HG02840 (cell line): ENCODE results near the gene ATF5.

Experiments used
- ATAC-seq: cut with Tn5 transposase; IDR thresholded peaks from one replicate; pipeline ENCODE4 v1.9.1; 2021; ENCODE audit warnings: mild to moderate bottlenecking, moderate library complexity, moderate number of reproducible peaks; ENCODE audit not compliant: unreplicated experiment, low FRiP score

The ATF5 gene, protein sequence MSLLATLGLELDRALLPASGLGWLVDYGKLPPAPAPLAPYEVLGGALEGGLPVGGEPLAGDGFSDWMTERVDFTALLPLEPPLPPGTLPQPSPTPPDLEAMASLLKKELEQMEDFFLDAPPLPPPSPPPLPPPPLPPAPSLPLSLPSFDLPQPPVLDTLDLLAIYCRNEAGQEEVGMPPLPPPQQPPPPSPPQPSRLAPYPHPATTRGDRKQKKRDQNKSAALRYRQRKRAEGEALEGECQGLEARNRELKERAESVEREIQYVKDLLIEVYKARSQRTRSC

DNA sequence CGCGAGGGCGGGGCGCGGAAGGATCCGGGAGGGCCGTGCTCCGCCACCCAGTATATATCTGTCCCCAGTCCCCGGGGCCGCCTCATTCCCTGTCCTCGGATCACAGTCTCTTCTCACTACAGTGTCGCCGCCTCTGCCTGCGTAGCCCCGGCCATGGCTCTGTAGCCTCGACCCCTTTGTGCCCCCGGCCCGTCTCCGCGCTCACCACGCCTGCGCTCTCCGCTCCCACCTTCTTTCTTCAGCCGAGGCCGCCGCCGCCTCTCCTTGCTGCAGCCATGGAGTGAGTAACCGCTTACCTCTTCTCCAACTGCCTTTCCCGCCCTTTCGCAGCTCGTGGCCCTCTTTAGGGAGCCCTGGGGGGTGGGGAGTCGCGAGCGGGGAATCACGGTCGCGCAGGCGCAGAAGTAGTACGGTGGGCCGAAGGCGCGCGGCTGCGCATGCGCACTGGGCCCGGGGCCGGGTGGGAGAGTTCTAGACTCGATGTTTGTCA, at the start of gene ATF5, which contains the start of gene NUP62:
Gene ATF5, plus strand, starts transcription at position 85 of the 490 bp plus-strand sequence. CDS start 1,646 bp downstream, outside the sequence.
Gene NUP62, minus strand, starts transcription at position 384 of the 490 bp plus-strand sequence. CDS start 19,697 bp downstream, outside the sequence.
- ATAC-seq = peak; percentile 53

DNA sequence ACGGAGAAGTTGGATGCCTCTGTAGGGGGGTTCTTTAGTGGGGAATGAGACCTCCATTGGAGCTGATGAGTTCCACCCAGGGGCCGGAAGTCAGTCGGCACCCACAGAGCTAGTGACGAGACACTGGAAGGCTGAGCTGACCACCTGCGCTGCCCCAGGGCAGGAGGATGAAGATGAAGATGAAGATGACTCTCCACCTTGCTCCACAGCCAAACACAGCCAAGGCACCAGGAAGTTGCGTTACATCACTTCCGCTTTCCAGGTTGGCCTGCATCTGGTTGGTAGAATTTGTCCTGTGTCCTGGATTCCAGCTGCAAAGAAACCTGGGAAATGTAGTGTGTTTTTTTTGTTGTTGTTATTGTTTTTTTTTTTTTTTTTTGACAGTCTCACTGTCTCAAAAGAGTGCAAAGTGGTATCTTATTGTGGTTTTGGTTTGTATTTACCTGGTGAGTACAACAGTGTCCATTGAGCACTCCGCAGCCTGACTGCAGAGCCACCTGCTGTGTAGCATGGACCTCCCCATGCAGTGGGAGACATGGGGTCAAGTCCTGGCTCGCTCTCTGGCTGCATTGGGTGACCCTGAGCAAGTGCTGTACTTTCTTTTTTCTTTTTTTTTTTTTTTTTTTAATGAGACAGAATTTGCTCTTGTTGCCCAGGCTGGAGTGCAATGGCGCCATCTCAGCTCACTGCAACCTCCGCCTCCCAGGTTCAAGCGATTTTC, 49.6 kb upstream of the ATF5 start:
- no peak for ATAC-seq

DNA sequence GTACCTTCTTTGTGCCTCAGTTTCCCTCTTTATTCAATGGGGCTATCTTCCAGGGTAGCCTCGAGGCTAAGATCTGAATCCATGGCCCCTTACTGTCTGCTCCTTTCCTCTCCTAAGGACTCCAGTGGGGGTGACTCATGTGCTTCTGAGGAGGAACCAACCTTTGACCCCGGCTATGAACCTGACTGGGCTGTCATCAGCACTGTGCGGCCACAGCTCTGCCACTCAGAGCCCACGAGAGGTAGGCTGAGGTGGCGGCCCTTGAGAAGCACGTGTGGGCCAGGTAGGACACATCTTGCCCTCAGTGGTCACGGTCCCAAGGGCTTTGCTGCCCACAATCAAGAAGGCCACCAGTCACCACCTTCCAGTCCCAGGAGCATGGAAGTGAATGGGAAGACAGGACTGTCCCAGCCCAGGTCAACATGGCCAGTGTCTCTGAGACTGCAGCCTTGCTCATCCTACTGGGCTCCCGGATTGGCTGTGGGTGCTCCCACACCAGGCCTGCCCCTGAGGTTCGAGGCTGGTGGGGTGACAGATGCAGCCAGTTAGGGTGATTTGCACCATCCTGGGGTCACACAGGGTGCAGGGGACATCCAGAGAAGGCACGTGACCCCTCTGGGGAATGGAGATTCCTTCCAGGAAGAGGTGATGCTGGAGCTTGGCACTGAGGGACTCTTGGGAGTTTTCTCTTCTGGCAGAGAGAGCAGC, 48.7 kb upstream of the ATF5 start:
- ATAC-seq = no peak

DNA sequence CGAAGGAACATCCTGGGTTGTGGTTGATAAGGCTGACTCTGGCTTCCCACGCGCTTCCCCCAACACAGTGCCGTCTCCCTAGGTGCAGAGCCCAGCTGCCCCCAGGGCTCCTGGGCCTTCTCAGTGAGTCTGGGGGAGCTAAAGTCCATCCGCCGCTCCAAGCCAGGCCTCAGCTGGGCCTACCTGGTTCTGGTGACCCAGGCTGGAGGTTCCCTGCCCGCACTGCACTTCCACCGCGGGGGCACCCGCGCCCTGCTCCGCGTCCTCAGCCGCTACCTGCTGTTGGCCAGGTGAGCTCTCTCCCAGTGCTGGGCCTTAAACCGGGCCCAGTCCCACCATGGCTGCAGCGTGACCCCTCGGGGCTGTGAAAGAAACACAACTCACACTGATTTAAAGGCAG, 47.8 kb upstream of the ATF5 start:
- no peak for ATAC-seq

DNA sequence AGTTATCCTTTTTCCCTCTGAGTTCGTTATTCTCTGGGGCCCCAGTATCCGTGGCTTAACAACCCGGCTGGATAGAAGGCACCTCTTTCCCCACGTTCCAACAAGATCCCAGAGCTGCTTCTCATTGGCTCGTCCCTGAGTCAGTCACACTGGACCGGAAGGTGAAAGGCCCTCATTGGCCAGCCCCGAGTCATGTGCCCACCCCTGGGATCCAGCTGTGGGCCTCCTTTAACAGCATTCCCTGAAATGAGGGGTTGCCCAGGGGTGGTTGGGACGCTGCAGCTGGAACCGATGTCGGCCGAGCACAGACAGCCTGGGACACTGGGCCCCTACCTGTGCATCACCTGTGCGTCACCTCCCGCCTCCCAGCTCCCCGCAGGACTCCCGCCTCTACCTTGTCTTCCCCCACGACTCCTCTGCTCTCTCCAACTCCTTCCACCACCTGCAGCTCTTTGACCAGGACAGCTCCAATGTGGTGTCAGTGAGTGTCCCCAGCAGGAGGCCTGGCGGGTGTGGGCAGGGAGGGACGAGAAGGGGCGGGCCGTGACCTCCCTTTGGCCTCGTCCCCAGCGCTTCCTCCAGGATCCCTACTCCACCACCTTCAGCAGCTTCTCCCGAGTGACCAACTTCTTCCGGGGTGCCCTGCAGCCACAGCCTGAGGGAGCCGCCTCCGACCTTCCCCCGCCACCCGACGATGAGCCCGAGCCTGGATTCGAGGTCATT, 47.2 kb upstream of the ATF5 start:
- ATAC-seq = no peak

DNA sequence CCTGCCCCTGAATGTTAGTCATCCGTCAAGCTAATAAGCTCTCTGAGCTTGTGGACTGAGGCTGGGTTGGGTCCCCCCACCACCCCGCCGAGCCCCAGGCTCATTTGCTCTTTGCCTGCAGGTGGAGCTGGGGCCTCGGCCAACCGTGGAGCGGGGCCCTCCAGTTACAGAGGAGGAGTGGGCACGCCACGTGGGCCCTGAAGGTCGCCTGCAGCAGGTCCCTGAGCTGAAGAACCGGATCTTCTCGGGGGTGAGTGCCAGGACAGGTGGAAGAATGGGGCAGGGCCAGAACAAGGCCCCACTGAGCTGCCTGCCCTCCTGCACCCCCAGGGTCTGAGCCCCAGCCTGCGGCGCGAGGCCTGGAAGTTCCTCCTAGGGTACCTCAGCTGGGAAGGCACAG, 46.4 kb upstream of the ATF5 start:
- no peak for ATAC-seq

DNA sequence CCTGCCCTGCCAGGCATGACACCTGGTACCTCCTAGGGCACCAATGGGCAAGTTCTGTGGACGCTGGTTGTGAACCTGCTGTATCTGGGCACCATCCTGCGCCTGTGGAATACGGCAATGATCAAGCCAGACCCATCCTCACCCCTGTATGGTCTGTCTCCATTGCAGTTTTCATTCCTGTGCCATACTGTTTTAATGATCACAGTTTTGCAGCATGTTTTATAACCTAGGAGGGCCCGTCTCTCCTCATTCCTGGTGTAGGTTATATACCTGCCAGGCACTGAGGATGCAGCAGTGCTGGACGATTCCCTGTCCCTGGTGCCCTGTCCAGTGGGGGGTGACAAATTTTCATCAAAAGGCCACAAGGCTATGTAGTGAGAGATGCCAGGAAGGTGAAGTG, 45.9 kb upstream of the ATF5 start:
- ATAC-seq = no peak

DNA sequence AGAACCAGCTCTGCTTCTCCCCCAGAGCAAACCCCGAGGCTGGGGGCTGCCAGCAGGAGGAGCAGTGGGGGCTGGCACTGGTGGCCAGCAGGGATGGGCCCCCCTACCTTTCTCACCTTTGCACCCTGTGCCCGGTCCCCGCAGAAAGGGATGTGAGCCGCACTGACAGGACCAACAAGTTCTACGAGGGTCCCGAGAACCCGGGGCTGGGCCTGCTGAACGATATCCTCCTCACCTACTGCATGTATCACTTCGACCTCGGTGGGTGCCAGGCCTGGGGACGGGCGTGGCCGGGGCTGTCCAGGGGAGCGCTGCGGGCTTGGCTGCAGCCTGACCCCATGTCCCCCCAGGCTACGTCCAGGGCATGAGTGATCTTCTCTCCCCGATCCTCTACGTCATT, 44.9 kb upstream of the ATF5 start:
- ATAC-seq = no peak

DNA sequence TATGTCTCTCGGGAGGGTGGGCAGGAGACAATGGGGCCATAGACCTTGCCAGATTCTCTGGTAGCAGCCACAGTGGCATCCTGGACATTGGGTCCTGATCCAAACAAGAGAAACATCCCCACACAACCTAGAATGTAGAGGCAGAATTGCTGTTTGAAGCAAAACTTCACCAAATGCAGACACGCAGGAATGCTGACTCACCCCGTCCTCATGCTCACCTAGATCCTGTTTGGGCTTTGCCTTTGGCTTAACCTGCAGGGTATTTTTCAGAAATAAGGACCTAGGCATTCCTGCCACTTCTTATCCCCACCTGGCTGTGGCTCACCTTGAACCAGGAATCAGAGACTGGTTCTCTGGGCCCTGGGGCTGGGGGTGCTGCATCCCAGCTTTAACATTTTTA, 44.2 kb upstream of the ATF5 start:
- no peak for ATAC-seq

DNA sequence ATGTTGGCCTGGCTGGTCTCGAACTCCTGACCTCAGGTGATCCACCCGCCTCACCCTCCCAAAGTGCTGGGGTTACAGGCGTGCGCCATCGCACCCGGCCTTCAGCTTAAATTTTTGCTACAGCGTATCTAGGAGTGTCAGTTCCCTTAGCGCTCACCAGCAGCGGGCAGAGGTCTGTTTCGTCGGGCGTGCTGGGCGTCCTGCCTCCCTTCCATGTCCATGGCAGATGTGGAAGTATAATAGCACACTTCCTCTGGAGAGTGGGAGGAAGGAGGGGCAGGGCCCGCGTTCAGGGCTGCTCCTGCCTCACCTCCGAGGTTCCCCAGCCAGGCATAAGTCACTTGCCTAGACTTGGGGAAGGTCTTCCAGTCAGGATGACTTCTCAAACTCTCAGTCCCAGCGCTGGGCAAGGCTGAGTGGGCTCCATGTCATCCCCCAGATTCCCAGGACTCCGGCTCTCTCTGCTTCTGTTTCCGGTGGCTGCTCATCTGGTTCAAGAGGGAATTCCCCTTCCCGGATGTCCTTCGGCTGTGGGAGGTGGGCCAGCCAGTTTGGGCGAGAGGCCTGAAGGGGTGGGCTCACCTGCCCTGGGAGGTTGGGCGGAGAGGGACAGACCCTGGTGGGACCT, 41.9 kb upstream of the ATF5 start:
- ATAC-seq = no peak

DNA sequence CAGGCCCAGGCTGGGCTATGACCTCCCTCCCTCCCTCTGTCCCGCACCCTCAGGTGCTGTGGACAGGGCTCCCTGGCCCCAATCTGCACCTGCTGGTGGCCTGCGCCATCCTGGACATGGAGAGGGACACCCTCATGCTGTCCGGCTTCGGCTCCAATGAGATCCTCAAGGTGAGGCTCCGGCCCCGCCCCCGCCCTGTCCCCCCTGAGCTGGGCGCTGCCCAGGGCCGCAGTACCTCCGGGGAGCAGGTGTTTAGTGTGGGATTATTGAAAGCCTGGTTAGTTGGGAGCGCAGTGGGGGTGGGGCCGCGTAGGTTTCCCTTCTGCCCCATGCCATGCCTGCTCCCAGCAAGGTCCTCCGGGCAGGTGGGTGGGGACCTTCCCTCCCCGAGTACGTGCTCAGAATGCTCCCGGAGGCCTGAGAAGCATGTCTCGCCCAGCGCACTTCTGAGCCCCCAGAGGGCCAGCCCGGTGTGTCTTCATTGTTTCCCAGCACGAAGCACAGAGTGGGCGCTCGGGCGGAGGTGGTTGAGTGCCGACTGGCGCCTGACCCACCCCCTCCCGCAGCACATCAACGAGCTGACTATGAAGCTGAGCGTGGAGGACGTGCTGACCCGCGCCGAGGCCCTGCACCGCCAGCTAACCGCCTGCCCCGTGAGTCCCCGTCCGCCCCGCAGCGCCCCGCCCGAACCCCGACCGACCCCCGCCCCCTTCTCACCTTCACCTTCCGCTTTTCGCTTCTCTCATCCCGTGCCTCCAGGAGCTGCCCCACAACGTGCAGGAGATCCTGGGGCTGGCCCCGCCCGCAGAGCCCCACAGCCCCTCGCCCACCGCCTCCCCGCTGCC, 41.1 kb upstream of the ATF5 start:
- ATAC-seq = no peak

DNA sequence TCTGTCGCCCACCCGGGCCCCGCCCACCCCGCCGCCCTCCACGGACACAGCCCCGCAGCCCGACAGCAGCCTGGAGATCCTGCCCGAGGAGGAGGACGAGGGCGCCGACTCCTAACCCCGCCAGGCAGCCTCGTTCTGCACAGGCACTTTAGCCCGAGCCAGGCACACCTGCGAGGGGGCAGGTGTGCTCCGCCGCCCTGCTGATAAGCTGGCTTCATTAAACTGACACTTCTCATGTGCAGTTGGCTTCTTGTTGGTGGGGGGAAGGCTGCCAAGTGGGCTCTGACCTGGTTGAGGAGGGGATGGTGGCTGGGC, 40.5 kb upstream of the ATF5 start:
- no peak for ATAC-seq

DNA sequence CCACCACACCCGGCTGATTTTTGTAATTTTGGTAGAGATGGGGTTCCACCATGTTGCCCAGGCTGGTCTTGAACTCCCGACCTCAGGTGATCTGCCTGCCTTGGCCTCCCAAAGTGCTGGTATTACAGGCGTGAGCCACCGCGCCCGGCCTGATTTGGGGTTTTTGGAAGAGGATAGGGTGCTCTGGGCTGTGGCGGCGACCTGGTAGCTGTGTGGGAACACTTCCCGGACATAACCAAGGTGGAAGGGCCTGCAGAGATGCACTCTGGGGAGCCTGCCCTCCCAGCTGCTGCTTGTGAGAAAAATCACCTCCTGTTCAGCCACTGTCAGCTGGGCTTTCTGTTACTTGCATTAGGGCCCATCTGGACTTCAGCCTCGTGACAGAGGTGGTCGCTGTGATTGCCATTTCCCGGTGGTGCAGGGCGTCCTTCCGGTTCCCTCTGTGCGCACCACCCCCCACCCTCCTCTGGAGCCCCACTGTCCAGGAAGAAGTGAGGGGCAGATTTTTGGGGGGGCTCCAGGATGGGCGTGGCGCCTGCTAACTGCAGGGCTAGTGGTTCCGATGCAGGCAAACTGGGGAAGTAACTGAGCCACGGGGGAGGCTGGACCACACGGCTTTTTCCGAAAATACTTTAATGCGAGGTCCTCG, 39.8 kb upstream of the ATF5 start:
- no peak for ATAC-seq

DNA sequence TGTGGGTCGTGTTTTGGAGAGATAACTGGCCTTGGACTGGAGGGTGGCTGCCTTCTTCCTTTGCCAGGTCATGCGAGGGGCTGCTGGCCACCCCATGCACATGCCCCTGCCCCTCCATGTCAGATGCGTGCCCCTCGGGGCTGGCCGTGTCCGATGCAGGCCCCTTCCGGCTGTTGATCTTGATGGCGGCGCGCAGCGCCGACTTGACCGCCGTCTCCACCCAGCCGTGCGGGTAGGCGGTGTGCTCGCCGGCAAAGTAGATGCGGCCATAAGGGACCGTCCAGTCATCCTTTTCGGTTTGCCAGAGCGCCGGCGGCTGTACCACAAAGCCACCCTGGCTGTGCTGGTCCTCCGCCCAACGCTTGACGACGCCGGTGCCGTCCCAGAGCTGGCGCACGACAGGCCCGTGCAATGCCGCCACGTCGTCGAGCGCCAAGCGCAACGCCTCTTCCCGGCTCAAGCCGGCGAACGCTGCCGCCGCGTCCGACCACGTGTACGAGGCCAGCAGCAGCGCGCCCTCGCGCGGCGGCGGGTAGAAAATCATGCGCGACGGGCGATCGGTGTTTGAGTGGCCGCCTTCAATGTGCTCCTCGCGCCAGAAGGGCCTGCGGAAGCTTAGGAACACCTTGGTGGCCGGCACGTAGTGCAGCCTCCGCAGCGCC, 39.2 kb upstream of the ATF5 start:
- ATAC-seq = no peak

DNA sequence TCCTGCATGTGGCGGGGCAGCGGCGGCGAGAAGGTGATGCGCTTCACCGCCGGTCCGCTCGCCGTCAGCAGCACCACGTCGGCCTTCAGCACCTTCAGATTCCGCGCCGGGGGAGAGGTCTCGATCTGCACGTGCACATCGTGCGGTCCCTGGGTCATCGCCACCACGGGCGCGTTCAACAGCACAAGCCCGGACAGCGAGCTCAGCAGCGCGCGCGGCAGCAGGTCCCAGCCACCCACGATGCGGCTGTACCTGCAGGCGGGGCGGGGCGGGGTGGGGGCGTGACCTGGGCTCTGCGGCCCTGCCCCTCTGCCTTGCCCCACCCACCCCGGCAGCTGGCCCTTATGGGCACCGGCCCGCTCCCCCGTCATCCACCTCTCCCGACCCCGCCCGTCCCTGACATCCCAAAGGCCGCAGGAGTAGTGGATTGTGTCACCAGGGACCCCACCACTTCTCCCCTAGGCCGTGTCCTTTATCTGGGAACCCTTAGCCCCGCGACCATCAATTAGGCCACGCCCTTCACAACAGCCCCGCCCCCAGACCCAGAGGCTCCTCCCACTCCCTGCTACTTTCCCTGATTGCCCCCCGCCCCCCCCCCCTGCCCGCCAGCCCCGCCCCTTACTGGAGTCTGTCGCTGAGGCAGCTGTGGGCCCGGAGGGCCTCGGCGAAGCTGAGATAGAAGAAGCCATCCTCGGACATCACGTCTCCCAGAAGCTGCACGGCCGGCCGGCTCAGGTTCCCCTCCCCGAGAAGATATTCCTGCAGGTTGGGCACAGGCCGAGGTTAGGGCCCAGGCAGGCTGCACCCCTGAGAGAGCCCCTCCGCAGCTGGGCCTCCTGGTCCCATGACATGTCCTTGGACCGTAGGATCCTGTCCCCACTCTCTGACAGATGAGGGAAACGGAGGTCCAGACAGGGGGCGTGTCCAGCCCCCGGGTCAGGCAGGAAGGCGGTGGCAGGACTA, 38.4 kb upstream of the ATF5 start:
- ATAC-seq = no peak

DNA sequence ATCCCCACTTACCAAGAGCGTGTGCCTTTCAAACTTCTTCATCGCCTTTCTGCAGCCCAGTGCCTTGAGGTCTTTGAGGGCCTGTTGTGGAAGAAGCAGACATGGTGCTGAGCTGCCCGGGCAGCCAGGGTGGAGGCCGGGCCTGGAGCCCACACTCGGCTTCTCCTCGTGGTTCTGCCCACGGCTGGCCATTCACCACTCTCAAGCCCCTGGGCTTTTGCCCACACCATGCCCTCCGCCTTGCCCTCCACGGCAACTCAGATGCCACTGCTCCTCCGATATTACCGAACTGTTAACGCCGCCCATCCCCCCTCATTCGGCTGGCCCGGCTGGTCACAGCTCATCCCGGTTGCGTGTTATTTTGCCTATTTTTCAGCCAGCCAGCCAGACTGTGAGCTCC, 37.6 kb upstream of the ATF5 start:
- ATAC-seq = no peak

DNA sequence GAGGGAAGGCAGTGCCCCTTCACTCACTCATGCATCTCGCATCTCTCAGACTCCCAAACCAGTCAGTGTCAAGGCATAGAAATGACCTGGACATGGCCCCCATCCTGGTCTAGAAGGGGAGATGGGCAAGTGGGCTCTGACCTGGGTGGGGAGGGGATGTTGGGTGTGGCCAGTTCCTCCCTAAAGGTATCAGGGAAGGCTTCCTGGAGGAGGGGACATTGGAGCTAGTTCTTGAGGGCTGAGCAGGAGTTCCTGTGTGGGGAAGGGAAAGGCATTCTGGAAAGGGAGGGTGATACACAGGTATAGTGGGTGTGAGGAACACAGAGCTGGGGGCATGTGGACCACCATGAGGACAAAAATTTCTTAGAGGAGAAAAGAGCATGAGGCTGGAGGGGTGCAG, 36.3 kb upstream of the ATF5 start:
- no peak for ATAC-seq
